HCT116 (cell line): Measurements from ENCODE around the gene DNAJC4. TPM values are rescaled to one million over a fixed set of nuclear protein-coding genes. Genes with fewer than 3 reads are reported as not detected.

Experiments used
- ATAC-seq: fragments of 200-7000 bp; cut with Tn5 transposase; 2 replicates; pipeline ENCODE4 v1.9.1; 2020; ENCODE audit warnings: mild to moderate bottlenecking, moderate library complexity
- BruUV-seq: library from RNA; stranded (reverse); fragments of 400-500 nt; replicated peaks from 2 replicates; lab custom pipeline; 2021; lab: Mats Ljungman, UMichigan
- CTCF ChIA-PET: fragments of 300-600 bp; sonication (Branson Sonifier 250); formaldehyde crosslinking; loops from one replicate; lab custom pipeline; 2021; ENCODE audit warnings: antibody characterized with exemption; lab: Charles Lee
- POLR2A ChIA-PET: fragments of 300-600, 350-600 bp; sonication (Branson Sonifier 250); formaldehyde crosslinking; loops from one replicate; lab custom pipeline; 2021; ENCODE audit warnings: antibody characterized with exemption; lab: Charles Lee
- RAD21 ChIA-PET, 2 experiments: fragments of 300-600 bp; sonication (Branson Sonifier 250); formaldehyde crosslinking; loops; one replicate each; lab custom pipeline; 2023; ENCODE audit warnings: low total read pairs in 2 of 2; ENCODE audit not compliant: uncharacterized antibody in 2 of 2, unreplicated experiment in 2 of 2, low non-redundant PET in 1 of 2; lab: Charles Lee
- DNase-seq: peaks from one replicate; pipeline ENCODE4 v3.0.0-alpha.2; 2010; ENCODE audit warnings: low read depth, low spot score
- H2AFZ ChIP-seq: fragments of 200-600 bp; shearing (Covaris generic), sonication (generic); 2 replicates; pipeline ENCODE4 v1.6.1; 2017; ENCODE audit warnings: low read depth, mixed run types, mixed read lengths, antibody characterized with exemption, low read length; ENCODE audit not compliant: poor library complexity, severe bottlenecking
- H3K27ac ChIP-seq: 2 replicates; pipeline ENCODE4 v1.5.1; 2012; ENCODE audit warnings: low read depth, low read length
- H3K27me3 ChIP-seq: fragments of 200-600 bp; sonication (generic); 2 replicates; pipeline ENCODE4 v1.6.1; 2016; ENCODE audit warnings: mixed run types, low read length, mixed read lengths; ENCODE audit not compliant: insufficient read depth
- H3K36me3 ChIP-seq, 2 experiments: fragments of 200-500 bp in 1 of 2; fragments of 200-600 bp in 1 of 2; sonication (Bioruptor generic) in 1 of 2; sonication (generic) in 1 of 2; 2 replicates each; pipeline versions ENCODE4 v1.5.1 to v1.6.1; 2014 to 2016; ENCODE audit warnings: low read length in 2 of 2, inconsistent platforms in 1 of 2, mixed read lengths in 1 of 2, mixed run types in 1 of 2; ENCODE audit not compliant: insufficient read depth in 2 of 2, control insufficient read depth in 1 of 2
- H3K4me1 ChIP-seq, 2 experiments: fragments of 200-600 bp in 1 of 2; sonication (generic) in 1 of 2; 2 replicates each; pipeline versions ENCODE4 v1.5.1 to v1.6.1; 2012 to 2017; ENCODE audit warnings: low read length in 2 of 2, inconsistent platforms in 1 of 2, mild to moderate bottlenecking in 1 of 2, mixed read lengths in 1 of 2, mixed run types in 1 of 2, moderate library complexity in 1 of 2; ENCODE audit not compliant: insufficient read depth in 2 of 2, control insufficient read depth in 1 of 2
- H3K4me2 ChIP-seq: fragments of 200-600 bp; sonication (generic); 2 replicates; pipeline ENCODE4 v1.6.1; 2017; ENCODE audit warnings: mixed run types, low read length, mixed read lengths
- H3K4me3 ChIP-seq, 2 experiments: fragments of 200-600 bp in 1 of 2; sonication (generic) in 1 of 2; replicated peaks in 1 of 2; 2 replicates each; pipeline ENCODE4 v1.5.1; 2011 to 2016; ENCODE audit warnings: low read length in 2 of 2, control low read depth in 1 of 2, low read depth in 1 of 2, mild to moderate bottlenecking in 1 of 2, mixed read lengths in 1 of 2, mixed run types in 1 of 2
- H3K79me2 ChIP-seq: fragments of 200-600 bp; sonication (generic); 2 replicates; pipeline ENCODE4 v1.6.1; 2017; ENCODE audit warnings: mild to moderate bottlenecking, mixed run types, low read length, moderate library complexity, mixed read lengths; ENCODE audit not compliant: insufficient read depth
- H3K9ac ChIP-seq: fragments of 200-600 bp; sonication (generic); 2 replicates; pipeline ENCODE4 v1.6.1; 2016; ENCODE audit warnings: low read length, mixed read lengths
- H3K9me2 ChIP-seq: fragments of 200-600 bp; sonication (generic), shearing (Covaris generic); 2 replicates; pipeline ENCODE4 v1.6.1; 2017; ENCODE audit warnings: mixed run types, mild to moderate bottlenecking, moderate library complexity; ENCODE audit not compliant: insufficient read depth
- H3K9me3 ChIP-seq, 2 experiments: fragments of 200-500 bp in 1 of 2; fragments of 200-600 bp in 1 of 2; sonication (Bioruptor generic) in 1 of 2; sonication (generic) in 1 of 2; 2 replicates each; pipeline ENCODE4 v1.6.1; 2014 to 2017; ENCODE audit warnings: low read length in 2 of 2, mixed read lengths in 2 of 2, inconsistent platforms in 1 of 2, low read depth in 1 of 2, mild to moderate bottlenecking in 1 of 2, mixed run types in 1 of 2, moderate library complexity in 1 of 2; ENCODE audit not compliant: control insufficient read depth in 1 of 2, insufficient read depth in 1 of 2
- H4K20me1 ChIP-seq: fragments of 200-600 bp; sonication (generic), shearing (Covaris generic); 2 replicates; pipeline ENCODE4 v1.6.1; 2017; ENCODE audit warnings: mixed run types, mild to moderate bottlenecking, moderate library complexity; ENCODE audit not compliant: insufficient read depth
- CBX3 ChIP-seq: IDR thresholded peaks from 2 replicates; pipeline ENCODE4 v1.6.1; 2012; ENCODE audit warnings: low read depth
- CTCF ChIP-seq, 3 experiments: fragments of 200-600 bp in 1 of 3; sonication (generic) in 1 of 3; IDR thresholded peaks in 2 of 3; conservative IDR thresholded peaks in 1 of 3; 2 replicates each; pipeline ENCODE4 v1.5.1; 2012 to 2017; ENCODE audit warnings: low read depth in 2 of 3, low read length in 2 of 3, antibody characterized with exemption in 1 of 3, borderline replicate concordance in 1 of 3, control low read depth in 1 of 3, mild to moderate bottlenecking in 1 of 3, mixed read lengths in 1 of 3, mixed run types in 1 of 3, moderate library complexity in 1 of 3; ENCODE audit not compliant: insufficient read depth in 1 of 3
- EZH2phosphoT487 ChIP-seq: fragments of 200-600 bp; IDR thresholded peaks from 2 replicates; pipeline ENCODE4 v1.6.1; 2018; ENCODE audit warnings: antibody characterized with exemption, borderline replicate concordance
- JUND ChIP-seq: IDR thresholded peaks from 2 replicates; pipeline ENCODE4 v1.6.1; 2012
- RAD21 ChIP-seq: IDR thresholded peaks from 2 replicates; pipeline ENCODE4 v1.6.1; 2012; ENCODE audit warnings: low read depth, mild to moderate bottlenecking
- SIN3A ChIP-seq: IDR thresholded peaks from 2 replicates; pipeline ENCODE4 v1.6.1; 2012; ENCODE audit warnings: low read depth
- SP1 ChIP-seq: IDR thresholded peaks from 2 replicates; pipeline ENCODE4 v1.6.1; 2012; ENCODE audit warnings: low read depth
- TCF7L2 ChIP-seq: IDR thresholded peaks from 2 replicates; pipeline ENCODE4 v1.7.0; 2011; ENCODE audit warnings: borderline replicate concordance, inconsistent platforms; ENCODE audit not compliant: insufficient read depth, insufficient read length; ENCODE audit errors: extremely low read depth
- ZNF274 ChIP-seq: fragments of 200-500 bp; sonication (Bioruptor generic); IDR thresholded peaks from 2 replicates; pipeline ENCODE4 v1.6.1; 2014; ENCODE audit warnings: mild to moderate bottlenecking, low read depth, low read length, inconsistent platforms
- intact Hi-C: fragments of 100-400 bp; cut with micrococcal nuclease; formaldehyde crosslinking; loops from 2 replicates; pipeline ENCODE4 v1.10.0; 2022
- total RNA-seq: library from RNA; stranded (reverse); gene quantifications from one replicate; pipeline ENCODE4 v1.2.1, GENCODE V29; 2021; ENCODE audit not compliant: unreplicated experiment

DNAJC4 gene
- total RNA-seq, 1 experiment from 2014 or later = 25.8 TPM

- Histone ChIP-seq H2AFZ (no peak overlapping the region), H3K9me3 (no peaks in the 10 kb centered on the region), H3K36me3 (peaks cover 50 to 68% of the 10 kb centered on the region in 2 experiments), H3K27ac (no peak overlapping the region), H4K20me1 (peaks cover 27% of the 10 kb centered on the region), H3K4me2 (no peak overlapping the region), H3K4me1 (peaks cover 3 to 6% of the 10 kb centered on the region in 2 experiments; a peak in 2 of 4 replicates), H3K27me3 (no peaks in the 10 kb centered on the region), H3K9me2 (no peaks in the 10 kb centered on the region), H3K9ac (no peak overlapping the region), H3K4me3 (no peak overlapping the region), H3K79me2 (peaks cover 23% of the 10 kb centered on the region)
- intact Hi-C loops = no loop called here
- RAD21 ChIA-PET = no interaction called here
- no peak for TF ChIP-seq SP1
- no peak for TF ChIP-seq CBX3
- no peak for TF ChIP-seq RAD21
- TF ChIP-seq ZNF274 = no peak
- no peak for TF ChIP-seq SIN3A
- no peak for TF ChIP-seq CTCF (IDR thresholded peaks at IDR 0.05 in 2 of 3, conservative IDR thresholded peaks at IDR 0.05 in 1 of 3; ENCODE audit: borderline replicate concordance in 1 of 3, insufficient read depth in 1 of 3, low read depth in 2 of 3, low read length in 2 of 3)
- no peak for TF ChIP-seq JUND
- TF ChIP-seq EZH2phosphoT487 = no peak
- no peak for TF ChIP-seq TCF7L2
- POLR2A ChIA-PET = interaction anchor here (1.0 kb wide), 1 partner anchor 8 kb away, joined by 7 read pairs; no protein-coding TSS in a partner anchor
- BruUV-seq = no TSS peak
- CTCF ChIA-PET = no interaction called here
- DNase-seq = no peak
- no peak for ATAC-seq
These were observed 37.9 kb upstream of the DNAJC4 start for GRCh38 chr11:64192434-64192833.
